ENCODE results near the gene IGSF21. TPM values are rescaled to one million over a fixed set of nuclear protein-coding genes. Genes with fewer than 3 reads are reported as not detected.

The IGSF21 gene
- total RNA-seq, 1 donor from 2014 or later = 2.4 TPM

DNA sequence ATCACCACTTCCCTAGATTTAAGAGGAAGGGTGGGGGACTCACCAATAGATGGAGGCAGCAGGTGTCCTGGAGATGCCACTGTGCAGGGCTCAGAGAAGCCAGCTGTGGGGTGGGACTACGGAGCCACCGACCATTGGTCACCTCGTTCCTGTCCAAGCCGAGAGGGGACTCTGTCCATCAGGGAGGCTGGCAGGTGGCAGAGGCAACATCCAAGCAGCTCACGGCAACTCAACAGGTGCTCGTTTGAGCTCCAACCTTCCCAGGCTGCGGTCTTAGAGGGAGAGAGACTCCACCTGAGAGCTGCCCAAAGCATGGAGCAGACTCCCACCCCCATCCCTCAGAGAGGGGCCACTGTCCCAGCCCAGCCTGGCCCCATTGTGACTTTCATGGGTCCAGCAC lies 71.4 kb downstream of the IGSF21 start:
- Histone ChIP-seq H3K27ac (no peak overlapping the region), H3K9me3 (no peaks in the 10 kb centered on the region), H3K4me3 (no peak overlapping the region), H3K36me3 (no peaks in the 10 kb centered on the region), H3K4me1 (no peaks in the 10 kb centered on the region), H3K27me3 (no peaks in the 10 kb centered on the region)
- TF ChIP-seq, protein P1, sequence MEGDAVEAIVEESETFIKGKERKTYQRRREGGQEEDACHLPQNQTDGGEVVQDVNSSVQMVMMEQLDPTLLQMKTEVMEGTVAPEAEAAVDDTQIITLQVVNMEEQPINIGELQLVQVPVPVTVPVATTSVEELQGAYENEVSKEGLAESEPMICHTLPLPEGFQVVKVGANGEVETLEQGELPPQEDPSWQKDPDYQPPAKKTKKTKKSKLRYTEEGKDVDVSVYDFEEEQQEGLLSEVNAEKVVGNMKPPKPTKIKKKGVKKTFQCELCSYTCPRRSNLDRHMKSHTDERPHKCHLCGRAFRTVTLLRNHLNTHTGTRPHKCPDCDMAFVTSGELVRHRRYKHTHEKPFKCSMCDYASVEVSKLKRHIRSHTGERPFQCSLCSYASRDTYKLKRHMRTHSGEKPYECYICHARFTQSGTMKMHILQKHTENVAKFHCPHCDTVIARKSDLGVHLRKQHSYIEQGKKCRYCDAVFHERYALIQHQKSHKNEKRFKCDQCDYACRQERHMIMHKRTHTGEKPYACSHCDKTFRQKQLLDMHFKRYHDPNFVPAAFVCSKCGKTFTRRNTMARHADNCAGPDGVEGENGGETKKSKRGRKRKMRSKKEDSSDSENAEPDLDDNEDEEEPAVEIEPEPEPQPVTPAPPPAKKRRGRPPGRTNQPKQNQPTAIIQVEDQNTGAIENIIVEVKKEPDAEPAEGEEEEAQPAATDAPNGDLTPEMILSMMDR (IDR thresholded peaks at IDR 0.05) = no peak
- intact Hi-C loops (cut with DNase I) = no loop called here
- DNase-seq (ENCODE audit: low spot score in 2 of 2) = no peak

DNA sequence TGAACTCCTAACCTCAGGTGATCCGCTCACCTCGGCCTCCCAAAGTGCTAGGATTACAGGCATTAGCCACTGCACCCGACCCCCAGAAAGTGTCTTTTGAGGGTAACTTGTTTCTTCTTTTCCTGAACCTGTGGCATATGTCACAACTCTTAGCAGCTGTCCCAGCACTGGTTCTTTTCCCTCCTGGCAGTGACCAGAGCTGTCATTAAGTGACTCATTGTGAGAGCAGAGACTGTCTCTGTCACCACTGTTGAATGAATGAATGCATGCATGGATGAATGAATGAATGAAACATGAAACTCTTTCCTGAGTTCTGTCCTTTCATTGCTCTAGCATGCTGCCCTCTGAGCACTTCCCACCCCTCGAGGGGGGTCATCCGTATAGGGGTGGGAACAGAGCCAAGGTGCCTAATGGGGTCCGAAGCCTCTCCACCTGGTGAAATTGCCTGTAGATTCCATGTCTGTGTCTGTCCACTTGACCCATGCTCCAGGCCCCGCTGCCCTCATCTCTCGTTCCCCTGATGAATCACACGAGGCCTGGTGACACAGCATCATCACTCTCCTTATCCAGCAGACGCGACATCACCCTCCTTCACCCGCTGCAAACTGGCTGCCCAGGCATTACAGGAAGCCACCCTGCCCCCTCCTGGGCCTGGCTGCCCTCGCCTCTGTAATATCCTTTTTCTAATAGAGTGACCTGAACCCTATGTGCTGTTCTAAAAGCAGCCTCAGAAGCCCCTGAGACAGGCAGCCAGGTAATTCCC lies 75.0 kb downstream of the IGSF21 start:
- TF ChIP-seq, protein P1 (IDR thresholded peaks at IDR 0.05) = no peak
- H3K4me3 ChIP-seq = no peak overlapping the region
- H3K9me3 ChIP-seq = no peaks in the 10 kb centered on the region
- H3K27ac ChIP-seq = no peak overlapping the region
- no peaks in the 10 kb centered on the region for H3K36me3 ChIP-seq
- no peaks in the 10 kb centered on the region for H3K27me3 ChIP-seq
- intact Hi-C loops (cut with DNase I) = no loop called here
- no peaks in the 10 kb centered on the region for H3K4me1 ChIP-seq
- DNase-seq (ENCODE audit: low spot score in 2 of 2) = peak; percentile 40 to 74

DNA sequence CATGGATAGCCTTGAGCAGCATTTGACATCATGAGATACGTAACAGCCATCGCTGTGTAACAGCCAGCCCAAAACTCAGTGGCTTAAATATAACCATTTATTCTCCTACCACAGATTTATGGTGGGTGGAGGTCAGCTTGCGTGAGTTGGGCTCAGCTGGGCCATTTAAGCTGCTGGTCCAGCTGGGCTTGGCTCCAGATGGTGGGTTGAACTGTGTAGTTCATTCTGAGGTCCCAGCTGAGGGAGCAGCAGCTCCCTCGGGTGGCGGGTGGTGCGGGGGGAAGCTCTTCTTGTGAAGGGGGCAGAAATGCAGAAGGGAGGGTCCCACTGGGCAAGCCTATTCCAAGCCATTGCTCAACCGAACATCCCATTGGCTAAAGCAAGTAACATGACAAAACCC lies 75.9 kb downstream of the IGSF21 start:
- Histone ChIP-seq H3K36me3 (no peaks in the 10 kb centered on the region), H3K4me3 (no peak overlapping the region), H3K9me3 (no peaks in the 10 kb centered on the region), H3K27ac (no peak overlapping the region), H3K27me3 (no peaks in the 10 kb centered on the region), H3K4me1 (no peaks in the 10 kb centered on the region)
- DNase-seq (ENCODE audit: low spot score in 2 of 2) = no peak
- TF ChIP-seq, protein P1 (IDR thresholded peaks at IDR 0.05) = no peak
- intact Hi-C loops (cut with DNase I) = no loop called here

DNA sequence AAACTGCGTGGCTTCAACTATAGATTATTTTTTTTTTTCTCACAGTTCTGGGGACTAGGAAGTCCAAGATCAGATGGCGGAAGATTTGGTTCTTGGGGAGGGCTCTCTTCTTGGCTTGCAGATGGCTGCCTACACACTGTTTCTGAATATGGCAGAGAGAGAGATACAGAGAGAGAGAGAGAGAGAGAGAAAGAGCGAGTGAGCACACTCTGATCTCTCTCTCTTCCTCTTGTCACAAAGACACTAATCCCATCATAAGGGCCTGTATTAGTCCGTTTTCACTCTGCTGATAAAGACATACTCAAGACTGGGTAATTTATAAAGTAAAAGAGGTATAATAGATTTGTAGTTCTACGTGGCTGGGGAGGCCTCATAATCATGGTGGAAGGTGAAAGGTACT lies 79.5 kb downstream of the IGSF21 start:
- no peak for DNase-seq (ENCODE audit: low spot score in 2 of 2)
- Histone ChIP-seq H3K27ac (no peak overlapping the region), H3K4me3 (no peak overlapping the region), H3K36me3 (no peaks in the 10 kb centered on the region), H3K9me3 (no peaks in the 10 kb centered on the region), H3K4me1 (no peaks in the 10 kb centered on the region), H3K27me3 (peaks cover 5% of the 10 kb centered on the region)
- intact Hi-C loops (cut with DNase I) = no loop called here
- TF ChIP-seq, protein P1 (IDR thresholded peaks at IDR 0.05) = no peak

DNA sequence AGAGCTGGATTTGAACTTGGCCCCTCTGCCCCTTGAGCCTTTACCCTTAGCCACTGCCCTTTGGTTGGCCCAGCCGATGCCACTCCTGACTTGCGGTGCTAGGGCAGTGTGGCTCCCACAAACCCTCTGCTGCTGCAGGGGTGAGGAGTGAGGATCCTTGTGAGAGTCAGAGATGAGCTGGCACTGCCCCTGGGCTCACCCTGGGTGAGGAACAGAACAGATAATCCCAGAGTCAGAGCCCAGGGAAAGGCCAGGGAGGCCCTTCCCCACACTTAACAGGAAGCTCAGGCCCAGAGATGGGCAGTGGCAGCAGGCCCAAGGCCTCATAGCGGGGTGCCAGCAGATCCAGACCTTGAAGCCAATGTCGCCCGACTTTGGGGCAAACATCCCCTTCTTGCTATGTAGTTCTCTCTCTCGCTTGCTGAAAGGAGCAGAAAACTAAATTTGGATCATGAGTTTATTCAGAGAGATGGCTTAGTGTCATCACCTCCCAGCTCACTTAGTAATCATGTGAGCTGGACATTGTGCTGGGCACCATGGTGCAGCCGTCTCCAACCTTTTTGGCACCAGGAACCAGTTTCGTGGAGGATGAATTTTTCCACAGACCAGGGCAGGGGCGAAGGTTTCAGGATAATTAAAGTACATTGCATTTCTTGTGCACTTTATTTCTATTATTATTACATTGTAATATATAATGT lies 81.4 kb downstream of the IGSF21 start:
- DNase-seq (ENCODE audit: low spot score in 2 of 2) = no peak
- no peak overlapping the region for H3K27ac ChIP-seq

More for the DNA sequence above, 81.4 kb downstream of the IGSF21 start:
- Histone ChIP-seq H3K4me1 (no peaks in the 10 kb centered on the region), H3K4me3 (no peak overlapping the region), H3K27me3 (peaks cover 5% of the 10 kb centered on the region), H3K9me3 (no peaks in the 10 kb centered on the region), H3K36me3 (no peaks in the 10 kb centered on the region)
- intact Hi-C loops (cut with DNase I) = no loop called here
- TF ChIP-seq, protein P1 (IDR thresholded peaks at IDR 0.05) = no peak
